ENCODE data around the gene MYH9. TPM values are rescaled to one million over a fixed set of nuclear protein-coding genes. Genes with fewer than 3 reads are reported as not detected.
"Not testable (repeated sequence)": the region's sequence is repeated elsewhere in the genome, so short reads cannot be mapped to it uniquely, and the experiment has no call there.

Gene MYH9
- total and polyA plus RNA-seq, 2 experiments from 2014 or later = 58.4 to 233 TPM

DNA sequence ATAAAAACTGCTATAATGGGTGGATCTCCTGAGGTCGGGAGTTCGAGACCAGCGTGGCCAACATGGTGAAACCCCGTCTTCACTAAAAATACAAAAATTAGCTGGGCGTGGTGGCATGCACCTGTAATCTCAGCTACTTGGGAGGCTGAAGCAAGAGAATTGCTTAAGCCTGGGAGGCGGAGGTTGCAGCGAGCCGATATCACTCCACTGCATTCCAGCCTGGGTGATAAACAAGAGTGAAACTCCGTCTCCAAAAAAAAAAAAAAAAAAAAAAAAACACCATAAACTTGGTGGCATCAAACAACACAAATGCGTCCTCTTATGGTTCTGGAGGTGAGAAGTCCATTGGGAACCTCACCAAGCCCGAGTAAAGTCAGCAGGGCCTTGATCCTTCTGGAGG, 40.2 kb upstream of the MYH9 start:
- not testable (repeated sequence) for H4K20me1 ChIP-seq (replicated peaks; ENCODE audit: insufficient read depth); H2AFZ ChIP-seq; H3K36me3 Mint-ChIP-seq (ENCODE audit: low read depth); H3K9me2 ChIP-seq (ENCODE audit: insufficient read depth); DNase-seq (ENCODE audit: low spot score); H3F3A ChIP-seq (replicated peaks; ENCODE audit: low read depth); H3K9me3 Mint-ChIP-seq; H3K27ac ChIP-seq (ENCODE audit: low read depth); H3K4me3 ChIP-seq; H3K79me2 ChIP-seq (replicated peaks; ENCODE audit: insufficient read depth); H3K27ac Mint-ChIP-seq; ATAC-seq; H3K4me2 ChIP-seq; H3K4me3 Mint-ChIP-seq; H3K27me3 ChIP-seq (ENCODE audit: insufficient read depth); H3K36me3 ChIP-seq (ENCODE audit: insufficient read depth)
- peaks cover 12% of the 10 kb centered on the region for H3K27me3 Mint-ChIP-seq (ENCODE audit: insufficient read depth, low read depth, poor library complexity)
- H3K4me1 ChIP-seq (ENCODE audit: insufficient read depth) = peaks cover 15% of the 10 kb centered on the region
- peaks cover 17% of the 10 kb centered on the region for H3K4me1 Mint-ChIP-seq

DNA sequence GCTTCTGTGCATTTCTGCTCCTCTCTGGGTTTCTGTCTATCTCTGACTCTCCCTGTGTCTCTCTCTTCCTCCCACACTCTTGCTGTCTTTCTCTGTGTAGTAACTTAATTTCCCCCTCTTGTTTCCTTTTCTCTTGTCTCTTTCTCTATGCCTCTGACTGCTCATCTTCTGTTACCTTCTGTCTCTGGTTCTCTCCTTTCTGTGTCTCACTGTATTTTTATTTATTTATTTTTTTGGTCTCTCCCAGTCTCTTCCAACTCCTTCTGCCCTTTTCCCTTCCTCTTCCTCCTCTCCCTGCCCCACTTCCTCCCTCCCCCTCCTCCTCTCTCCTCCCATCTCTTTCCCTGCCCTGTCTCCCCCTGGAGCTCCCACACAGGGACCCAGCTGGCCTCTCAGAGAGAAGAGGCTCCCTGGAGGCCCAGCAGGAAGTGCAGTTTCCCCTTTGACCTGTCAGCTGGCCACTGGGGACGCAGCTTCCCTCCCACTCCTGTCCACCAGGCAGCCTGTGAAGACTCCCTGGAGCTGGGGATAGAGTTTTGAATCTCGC, 38.3 kb upstream of the MYH9 start:
- Histone ChIP-seq H3K36me3 (ENCODE audit: insufficient read depth) (no peaks in the 10 kb centered on the region), H3K4me3 (no peak overlapping the region), H3K4me1 (ENCODE audit: insufficient read depth) (peaks cover 7% of the 10 kb centered on the region), H4K20me1 (replicated peaks; ENCODE audit: insufficient read depth) (no peaks in the 10 kb centered on the region), H3F3A (replicated peaks; ENCODE audit: low read depth) (no peaks in the 10 kb centered on the region), H3K9me2 (ENCODE audit: insufficient read depth) (no peaks in the 10 kb centered on the region), H2AFZ (peak overlapping the region; percentile 93), H3K4me2 (no peak overlapping the region), H3K79me2 (replicated peaks; ENCODE audit: insufficient read depth) (no peaks in the 10 kb centered on the region), H3K27me3 (ENCODE audit: insufficient read depth) (no peaks in the 10 kb centered on the region), H3K27ac (ENCODE audit: low read depth) (no peak overlapping the region)
- Mint-ChIP-seq H3K4me1 (peaks cover 11% of the 10 kb centered on the region), H3K36me3 (ENCODE audit: low read depth) (no peaks in the 10 kb centered on the region), H3K27me3 (ENCODE audit: insufficient read depth, low read depth, poor library complexity) (peaks cover 8% of the 10 kb centered on the region), H3K9me3 (no peaks in the 10 kb centered on the region), H3K27ac (peak overlapping the region; percentile 62; the same call in 1 of the 2 replicates), H3K4me3 (no peak overlapping the region; the same call in 2 of the 3 replicates)
- peak; percentile 73 for ATAC-seq
- peak; percentile 47 for DNase-seq (ENCODE audit: low spot score)
- TF ChIP-seq CREB1 (CRISPR knock-in tag; IDR thresholded peaks at IDR 0.05; ENCODE audit: low read depth) (no peak), POLR2AphosphoS5 (IDR thresholded peaks at IDR 0.05; ENCODE audit: low read depth) (no peak), ZNF114 (CRISPR knock-in tag; IDR thresholded peaks at IDR 0.05) (no peak), NANOG (IDR thresholded peaks at IDR 0.05; ENCODE audit: borderline replicate concordance) (no peak), STAT1 (IDR thresholded peaks at IDR 0.05; ENCODE audit: unreplicated experiment) (no peak), EZH2phosphoT487 (IDR thresholded peaks at IDR 0.05; ENCODE audit: unreplicated experiment) (no peak), JUNB (IDR thresholded peaks at IDR 0.05; ENCODE audit: unreplicated experiment) (no peak)
- TF ChIP-seq, protein P1, sequence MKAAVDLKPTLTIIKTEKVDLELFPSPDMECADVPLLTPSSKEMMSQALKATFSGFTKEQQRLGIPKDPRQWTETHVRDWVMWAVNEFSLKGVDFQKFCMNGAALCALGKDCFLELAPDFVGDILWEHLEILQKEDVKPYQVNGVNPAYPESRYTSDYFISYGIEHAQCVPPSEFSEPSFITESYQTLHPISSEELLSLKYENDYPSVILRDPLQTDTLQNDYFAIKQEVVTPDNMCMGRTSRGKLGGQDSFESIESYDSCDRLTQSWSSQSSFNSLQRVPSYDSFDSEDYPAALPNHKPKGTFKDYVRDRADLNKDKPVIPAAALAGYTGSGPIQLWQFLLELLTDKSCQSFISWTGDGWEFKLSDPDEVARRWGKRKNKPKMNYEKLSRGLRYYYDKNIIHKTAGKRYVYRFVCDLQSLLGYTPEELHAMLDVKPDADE (IDR thresholded peaks at IDR 0.05) = no peak
- TF ChIP-seq, protein P2, sequence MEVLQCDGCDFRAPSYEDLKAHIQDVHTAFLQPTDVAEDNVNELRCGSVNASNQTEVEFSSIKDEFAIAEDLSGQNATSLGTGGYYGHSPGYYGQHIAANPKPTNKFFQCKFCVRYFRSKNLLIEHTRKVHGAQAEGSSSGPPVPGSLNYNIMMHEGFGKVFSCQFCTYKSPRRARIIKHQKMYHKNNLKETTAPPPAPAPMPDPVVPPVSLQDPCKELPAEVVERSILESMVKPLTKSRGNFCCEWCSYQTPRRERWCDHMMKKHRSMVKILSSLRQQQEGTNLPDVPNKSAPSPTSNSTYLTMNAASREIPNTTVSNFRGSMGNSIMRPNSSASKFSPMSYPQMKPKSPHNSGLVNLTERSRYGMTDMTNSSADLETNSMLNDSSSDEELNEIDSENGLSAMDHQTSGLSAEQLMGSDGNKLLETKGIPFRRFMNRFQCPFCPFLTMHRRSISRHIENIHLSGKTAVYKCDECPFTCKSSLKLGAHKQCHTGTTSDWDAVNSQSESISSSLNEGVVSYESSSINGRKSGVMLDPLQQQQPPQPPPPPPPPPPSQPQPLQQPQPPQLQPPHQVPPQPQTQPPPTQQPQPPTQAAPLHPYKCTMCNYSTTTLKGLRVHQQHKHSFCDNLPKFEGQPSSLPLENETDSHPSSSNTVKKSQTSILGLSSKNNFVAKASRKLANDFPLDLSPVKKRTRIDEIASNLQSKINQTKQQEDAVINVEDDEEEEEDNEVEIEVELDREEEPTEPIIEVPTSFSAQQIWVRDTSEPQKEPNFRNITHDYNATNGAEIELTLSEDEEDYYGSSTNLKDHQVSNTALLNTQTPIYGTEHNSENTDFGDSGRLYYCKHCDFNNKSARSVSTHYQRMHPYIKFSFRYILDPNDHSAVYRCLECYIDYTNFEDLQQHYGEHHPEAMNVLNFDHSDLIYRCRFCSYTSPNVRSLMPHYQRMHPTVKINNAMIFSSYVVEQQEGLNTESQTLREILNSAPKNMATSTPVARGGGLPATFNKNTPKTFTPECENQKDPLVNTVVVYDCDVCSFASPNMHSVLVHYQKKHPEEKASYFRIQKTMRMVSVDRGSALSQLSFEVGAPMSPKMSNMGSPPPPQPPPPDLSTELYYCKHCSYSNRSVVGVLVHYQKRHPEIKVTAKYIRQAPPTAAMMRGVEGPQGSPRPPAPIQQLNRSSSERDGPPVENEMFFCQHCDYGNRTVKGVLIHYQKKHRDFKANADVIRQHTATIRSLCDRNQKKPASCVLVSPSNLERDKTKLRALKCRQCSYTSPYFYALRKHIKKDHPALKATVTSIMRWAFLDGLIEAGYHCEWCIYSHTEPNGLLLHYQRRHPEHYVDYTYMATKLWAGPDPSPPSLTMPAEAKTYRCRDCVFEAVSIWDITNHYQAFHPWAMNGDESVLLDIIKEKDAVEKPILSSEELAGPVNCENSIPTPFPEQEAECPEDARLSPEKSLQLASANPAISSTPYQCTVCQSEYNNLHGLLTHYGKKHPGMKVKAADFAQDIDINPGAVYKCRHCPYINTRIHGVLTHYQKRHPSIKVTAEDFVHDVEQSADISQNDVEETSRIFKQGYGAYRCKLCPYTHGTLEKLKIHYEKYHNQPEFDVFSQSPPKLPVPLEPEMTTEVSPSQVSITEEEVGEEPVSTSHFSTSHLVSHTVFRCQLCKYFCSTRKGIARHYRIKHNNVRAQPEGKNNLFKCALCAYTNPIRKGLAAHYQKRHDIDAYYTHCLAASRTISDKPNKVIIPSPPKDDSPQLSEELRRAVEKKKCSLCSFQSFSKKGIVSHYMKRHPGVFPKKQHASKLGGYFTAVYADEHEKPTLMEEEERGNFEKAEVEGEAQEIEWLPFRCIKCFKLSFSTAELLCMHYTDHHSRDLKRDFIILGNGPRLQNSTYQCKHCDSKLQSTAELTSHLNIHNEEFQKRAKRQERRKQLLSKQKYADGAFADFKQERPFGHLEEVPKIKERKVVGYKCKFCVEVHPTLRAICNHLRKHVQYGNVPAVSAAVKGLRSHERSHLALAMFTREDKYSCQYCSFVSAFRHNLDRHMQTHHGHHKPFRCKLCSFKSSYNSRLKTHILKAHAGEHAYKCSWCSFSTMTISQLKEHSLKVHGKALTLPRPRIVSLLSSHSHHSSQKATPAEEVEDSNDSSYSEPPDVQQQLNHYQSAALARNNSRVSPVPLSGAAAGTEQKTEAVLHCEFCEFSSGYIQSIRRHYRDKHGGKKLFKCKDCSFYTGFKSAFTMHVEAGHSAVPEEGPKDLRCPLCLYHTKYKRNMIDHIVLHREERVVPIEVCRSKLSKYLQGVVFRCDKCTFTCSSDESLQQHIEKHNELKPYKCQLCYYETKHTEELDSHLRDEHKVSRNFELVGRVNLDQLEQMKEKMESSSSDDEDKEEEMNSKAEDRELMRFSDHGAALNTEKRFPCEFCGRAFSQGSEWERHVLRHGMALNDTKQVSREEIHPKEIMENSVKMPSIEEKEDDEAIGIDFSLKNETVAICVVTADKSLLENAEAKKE (CRISPR knock-in tag; IDR thresholded peaks at IDR 0.05) = no peak
- TF ChIP-seq, protein P3, sequence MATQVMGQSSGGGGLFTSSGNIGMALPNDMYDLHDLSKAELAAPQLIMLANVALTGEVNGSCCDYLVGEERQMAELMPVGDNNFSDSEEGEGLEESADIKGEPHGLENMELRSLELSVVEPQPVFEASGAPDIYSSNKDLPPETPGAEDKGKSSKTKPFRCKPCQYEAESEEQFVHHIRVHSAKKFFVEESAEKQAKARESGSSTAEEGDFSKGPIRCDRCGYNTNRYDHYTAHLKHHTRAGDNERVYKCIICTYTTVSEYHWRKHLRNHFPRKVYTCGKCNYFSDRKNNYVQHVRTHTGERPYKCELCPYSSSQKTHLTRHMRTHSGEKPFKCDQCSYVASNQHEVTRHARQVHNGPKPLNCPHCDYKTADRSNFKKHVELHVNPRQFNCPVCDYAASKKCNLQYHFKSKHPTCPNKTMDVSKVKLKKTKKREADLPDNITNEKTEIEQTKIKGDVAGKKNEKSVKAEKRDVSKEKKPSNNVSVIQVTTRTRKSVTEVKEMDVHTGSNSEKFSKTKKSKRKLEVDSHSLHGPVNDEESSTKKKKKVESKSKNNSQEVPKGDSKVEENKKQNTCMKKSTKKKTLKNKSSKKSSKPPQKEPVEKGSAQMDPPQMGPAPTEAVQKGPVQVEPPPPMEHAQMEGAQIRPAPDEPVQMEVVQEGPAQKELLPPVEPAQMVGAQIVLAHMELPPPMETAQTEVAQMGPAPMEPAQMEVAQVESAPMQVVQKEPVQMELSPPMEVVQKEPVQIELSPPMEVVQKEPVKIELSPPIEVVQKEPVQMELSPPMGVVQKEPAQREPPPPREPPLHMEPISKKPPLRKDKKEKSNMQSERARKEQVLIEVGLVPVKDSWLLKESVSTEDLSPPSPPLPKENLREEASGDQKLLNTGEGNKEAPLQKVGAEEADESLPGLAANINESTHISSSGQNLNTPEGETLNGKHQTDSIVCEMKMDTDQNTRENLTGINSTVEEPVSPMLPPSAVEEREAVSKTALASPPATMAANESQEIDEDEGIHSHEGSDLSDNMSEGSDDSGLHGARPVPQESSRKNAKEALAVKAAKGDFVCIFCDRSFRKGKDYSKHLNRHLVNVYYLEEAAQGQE (IDR thresholded peaks at IDR 0.05; ENCODE audit: unreplicated experiment) = no peak
